Retinal pigment epithelial cell (primary cell): Measurements from ENCODE around the gene PRAMEF17.
"Not testable (repeated sequence)": the region's sequence is repeated elsewhere in the genome, so short reads cannot be mapped to it uniquely, and the experiment has no call there.

Experiments
- DNase-seq: peaks from one replicate; pipeline ENCODE4 v3.0.0-alpha.2; 2010; ENCODE audit warnings: low read depth
- H3K4me3 ChIP-seq: 2 replicates; pipeline ENCODE4 v1.5.1; 2011; ENCODE audit warnings: mild to moderate bottlenecking, low read length, control low read depth, moderate library complexity
- TF ChIP-seq, protein P1 (sequence below): conservative IDR thresholded peaks from 2 replicates; pipeline ENCODE4 v1.5.1; 2011; ENCODE audit warnings: low read depth, low read length, control low read depth, inconsistent platforms

PRAMEF17 gene

GRCh38 chr1:13389332-13389731 is at the start of gene PRAMEF17:
Gene PRAMEF17 (plus strand): TSS chr1:13389632. CDS start chr1:13389658, 26 bp downstream.
- not testable (repeated sequence) for DNase-seq, H3K4me3 ChIP-seq

DNA sequence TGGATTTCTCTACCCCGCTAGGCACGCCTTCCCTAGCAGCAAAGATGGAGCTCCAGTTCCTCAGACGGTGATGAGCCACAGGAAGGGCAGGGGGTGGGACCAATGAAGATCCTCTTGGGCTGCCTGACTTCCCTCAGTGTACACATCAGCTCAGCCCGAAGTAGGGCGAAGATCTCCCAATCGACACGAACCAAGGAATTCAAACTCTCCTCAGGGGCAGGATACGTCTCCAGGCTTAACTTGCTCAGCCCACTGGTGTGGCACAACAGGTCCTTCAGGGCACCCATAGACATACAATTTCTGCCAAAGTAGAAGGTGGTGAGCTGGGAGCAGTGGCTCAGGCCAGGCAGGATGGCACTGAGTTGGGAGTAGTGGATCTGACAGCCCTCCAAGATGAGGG is 46.9 kb upstream of the PRAMEF17 start:
- not testable (repeated sequence) for DNase-seq, H3K4me3 ChIP-seq

GRCh38 chr1:13347034-13347433 is 42.4 kb upstream of the PRAMEF17 start, which contains the start of gene PRAMEF14:
Gene PRAMEF14 (minus strand): TSS chr1:13347134. CDS start chr1:13345314, 1,820 bp downstream.
- H3K4me3 ChIP-seq: not testable (repeated sequence)

GRCh38 chr1:13353476-13353875 is 36.0 kb upstream of the PRAMEF17 start:
- not testable (repeated sequence) for H3K4me3 ChIP-seq, DNase-seq

More at GRCh38 chr1:13347034-13347433, 42.4 kb upstream of the PRAMEF17 start, which contains the start of gene PRAMEF14:
- not testable (repeated sequence) for DNase-seq

- not testable (repeated sequence) for H3K4me3 ChIP-seq, DNase-seq
These were observed 35.0 kb upstream of the PRAMEF17 start for GRCh38 chr1:13354475-13354874.

DNA sequence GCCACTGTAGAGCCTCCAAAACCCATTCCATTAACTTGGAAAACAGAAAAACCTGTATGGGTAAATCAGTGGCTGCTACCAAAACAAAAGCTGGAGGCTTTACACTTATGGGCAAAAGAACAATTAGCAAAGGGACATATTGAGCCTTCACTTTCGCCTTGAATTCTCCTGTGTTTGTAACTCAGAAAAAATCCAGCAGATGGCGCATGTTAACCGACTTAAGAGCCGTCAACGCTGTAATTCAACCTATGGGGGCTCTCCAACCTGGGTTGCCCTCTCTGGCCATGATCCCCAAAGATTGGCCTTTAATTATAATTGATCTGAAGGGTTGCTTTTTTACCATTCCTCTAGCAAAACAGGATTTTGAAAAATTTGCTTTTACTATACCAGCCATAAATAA is 32.7 kb upstream of the PRAMEF17 start:
- peak; percentile 2 for DNase-seq

DNA sequence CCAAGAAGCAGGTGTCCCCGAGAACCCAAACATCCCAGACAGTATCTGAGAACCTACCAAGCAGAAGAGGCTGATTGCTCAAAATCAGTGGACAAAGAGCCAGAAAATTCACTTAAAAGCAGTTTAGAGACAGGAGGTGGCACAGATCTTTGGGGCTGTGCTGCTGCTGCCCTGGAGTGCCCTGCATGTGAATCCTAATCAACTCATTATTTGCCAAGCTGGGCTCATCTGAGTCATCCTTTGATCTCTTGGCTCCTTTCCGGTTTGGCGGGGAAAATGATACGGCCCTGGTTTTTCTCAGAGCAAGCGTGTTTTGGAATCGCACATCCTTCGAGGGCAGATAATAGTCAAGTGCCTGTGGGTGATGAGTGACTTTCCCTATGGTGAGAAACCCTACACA is 27.1 kb upstream of the PRAMEF17 start:
- H3K4me3 ChIP-seq, DNase-seq: not testable (repeated sequence)

More for the DNA sequence above, 32.7 kb upstream of the PRAMEF17 start:
- not testable (repeated sequence) for H3K4me3 ChIP-seq
- TF ChIP-seq, protein P1, sequence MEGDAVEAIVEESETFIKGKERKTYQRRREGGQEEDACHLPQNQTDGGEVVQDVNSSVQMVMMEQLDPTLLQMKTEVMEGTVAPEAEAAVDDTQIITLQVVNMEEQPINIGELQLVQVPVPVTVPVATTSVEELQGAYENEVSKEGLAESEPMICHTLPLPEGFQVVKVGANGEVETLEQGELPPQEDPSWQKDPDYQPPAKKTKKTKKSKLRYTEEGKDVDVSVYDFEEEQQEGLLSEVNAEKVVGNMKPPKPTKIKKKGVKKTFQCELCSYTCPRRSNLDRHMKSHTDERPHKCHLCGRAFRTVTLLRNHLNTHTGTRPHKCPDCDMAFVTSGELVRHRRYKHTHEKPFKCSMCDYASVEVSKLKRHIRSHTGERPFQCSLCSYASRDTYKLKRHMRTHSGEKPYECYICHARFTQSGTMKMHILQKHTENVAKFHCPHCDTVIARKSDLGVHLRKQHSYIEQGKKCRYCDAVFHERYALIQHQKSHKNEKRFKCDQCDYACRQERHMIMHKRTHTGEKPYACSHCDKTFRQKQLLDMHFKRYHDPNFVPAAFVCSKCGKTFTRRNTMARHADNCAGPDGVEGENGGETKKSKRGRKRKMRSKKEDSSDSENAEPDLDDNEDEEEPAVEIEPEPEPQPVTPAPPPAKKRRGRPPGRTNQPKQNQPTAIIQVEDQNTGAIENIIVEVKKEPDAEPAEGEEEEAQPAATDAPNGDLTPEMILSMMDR: peak; percentile 47

GRCh38 chr1:13364928-13365327 is 24.5 kb upstream of the PRAMEF17 start:
- DNase-seq, H3K4me3 ChIP-seq: not testable (repeated sequence)

GRCh38 chr1:13366536-13366935 is 22.9 kb upstream of the PRAMEF17 start:
- DNase-seq, H3K4me3 ChIP-seq: not testable (repeated sequence)

- not testable (repeated sequence) for DNase-seq, H3K4me3 ChIP-seq
These were observed 20.9 kb upstream of the PRAMEF17 start for GRCh38 chr1:13368544-13368943.

- H3K4me3 ChIP-seq: not testable (repeated sequence)
These were observed 10.4 kb upstream of the PRAMEF17 start for GRCh38 chr1:13378983-13379382.

DNA sequence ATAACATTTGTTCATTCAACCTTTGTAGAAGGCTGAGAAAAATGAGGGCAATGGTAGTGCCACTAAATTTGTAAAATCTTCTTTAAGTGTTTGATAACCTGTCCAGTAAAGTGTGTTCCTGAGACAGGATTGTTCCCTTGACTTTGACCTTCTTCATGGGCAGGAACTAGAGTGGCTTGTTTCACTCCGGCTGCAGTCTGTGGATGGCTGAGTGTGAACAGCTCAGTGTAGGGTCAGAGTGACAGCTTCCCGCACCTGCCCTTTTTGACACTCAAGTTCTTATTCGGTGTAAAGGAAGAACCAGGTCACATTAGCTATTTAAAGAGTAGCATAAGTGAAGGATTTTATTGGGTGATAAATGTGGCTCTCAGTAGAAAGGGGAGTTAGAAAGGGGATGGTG is 9.1 kb upstream of the PRAMEF17 start:
- not testable (repeated sequence) for H3K4me3 ChIP-seq, DNase-seq

More at GRCh38 chr1:13378983-13379382, 10.4 kb upstream of the PRAMEF17 start:
- DNase-seq: not testable (repeated sequence)

DNA sequence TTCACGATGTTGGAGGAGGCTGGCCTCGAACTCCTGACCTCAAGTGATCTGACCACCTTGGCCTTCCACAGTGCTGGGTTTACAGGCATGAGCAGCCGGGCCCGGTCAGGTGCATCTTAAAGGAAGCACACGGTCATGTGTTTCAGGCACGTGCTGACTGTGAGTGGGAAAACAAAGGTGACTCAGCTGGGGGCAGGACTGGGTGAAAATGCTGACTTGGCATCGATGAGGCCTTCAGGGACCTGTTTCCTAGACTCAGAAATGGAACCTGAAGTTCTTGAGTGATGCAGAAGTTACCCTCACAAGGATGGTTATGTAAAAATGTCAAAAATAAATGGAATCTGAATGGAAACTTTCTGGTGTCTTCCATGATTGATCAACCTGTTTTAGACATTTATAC is 3.6 kb downstream of the PRAMEF17 start:
- not testable (repeated sequence) for H3K4me3 ChIP-seq

DNA sequence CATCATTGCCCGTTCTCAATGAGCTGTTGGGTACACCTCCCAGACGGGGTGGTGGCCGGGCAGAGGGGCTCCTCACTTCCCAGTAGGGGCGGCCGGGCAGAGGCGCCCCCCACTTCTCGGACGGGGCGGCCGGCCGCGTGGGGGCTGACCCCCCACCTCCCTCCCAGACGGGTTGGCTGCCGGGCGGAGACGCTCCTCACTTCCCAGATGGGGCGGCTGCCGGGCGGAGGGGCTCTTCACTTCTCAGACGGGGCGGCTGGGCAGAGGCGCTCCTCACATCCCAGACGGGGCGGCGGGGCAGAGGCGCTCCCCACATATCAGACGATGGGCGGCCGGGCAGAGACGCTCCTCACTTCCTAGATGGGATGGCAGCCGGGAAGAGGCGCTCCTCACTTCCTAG is 5.3 kb downstream of the PRAMEF17 start:
- not testable (repeated sequence) for DNase-seq, H3K4me3 ChIP-seq

More for the DNA sequence above, 3.6 kb downstream of the PRAMEF17 start:
- not testable (repeated sequence) for DNase-seq

DNA sequence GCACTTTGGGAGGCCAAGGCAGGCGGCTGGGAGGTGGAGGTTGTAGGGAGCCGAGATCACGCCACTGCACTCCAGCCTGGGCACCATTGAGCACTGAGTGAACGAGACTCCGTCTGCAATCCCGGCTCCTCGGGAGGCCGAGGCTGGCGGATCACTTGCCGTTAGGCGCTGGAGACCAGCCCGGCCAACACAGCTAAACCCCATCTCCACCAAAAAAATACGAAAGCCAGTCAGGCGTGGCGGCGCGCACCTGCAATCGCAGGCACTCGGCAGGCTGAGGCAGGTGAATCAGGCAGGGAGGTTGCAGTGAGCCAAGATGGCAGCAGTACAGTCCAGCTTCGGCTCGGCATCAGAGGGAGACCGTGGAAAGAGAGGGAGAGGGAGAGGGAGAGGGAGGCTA is 5.9 kb downstream of the PRAMEF17 start:
- DNase-seq: not testable (repeated sequence)

More for the DNA sequence above, 5.9 kb downstream of the PRAMEF17 start:
- not testable (repeated sequence) for H3K4me3 ChIP-seq
